Transverse colon (tissue), 4 donors: ENCODE measurements around the gene TRIM65. TPM values are rescaled to one million over a fixed set of nuclear protein-coding genes. Genes with fewer than 3 reads are reported as not detected.
A peak's percentile ranks its signal among the peaks of the same experiment; 100 is the strongest.

Source experiments
- DNase-seq: peaks from one replicate; pipeline ENCODE4 v3.0.0-alpha.2; 2019
- H3K27ac ChIP-seq, 4 donors: fragments of 200-600 bp; sonication (generic); 2 replicates each; pipeline ENCODE4 v1.5.1; 2016 to 2018; ENCODE audit warnings: inconsistent platforms in 4 of 4
- H3K27me3 ChIP-seq: fragments of 200-600 bp; sonication (generic); 2 replicates; pipeline ENCODE4 v1.5.1; 2017; ENCODE audit warnings: inconsistent platforms
- H3K36me3 ChIP-seq, 4 donors: fragments of 200-600 bp; sonication (generic); 2 replicates each; pipeline ENCODE4 v1.5.1; 2017 to 2019; ENCODE audit warnings: inconsistent platforms in 4 of 4
- H3K4me1 ChIP-seq, 4 donors: fragments of 200-600 bp; sonication (generic); 2 replicates each; pipeline ENCODE4 v1.5.1; 2017 to 2020; ENCODE audit warnings: inconsistent platforms in 4 of 4
- H3K4me3 ChIP-seq, 4 donors: fragments of 200-600 bp; sonication (generic); 1 replicate in 1 of 4; 2 replicates in 3 of 4; pipeline versions ENCODE4 v1.5.1 to v1.6.1; 2017 to 2019; ENCODE audit warnings: inconsistent platforms in 4 of 4
- H3K9me3 ChIP-seq, 2 donors: fragments of 200-600 bp; sonication (generic); 2 replicates each; pipeline ENCODE4 v1.5.1; 2017 to 2019; ENCODE audit warnings: inconsistent platforms in 2 of 2
- EP300 ChIP-seq: sonication (generic); formaldehyde crosslinking; IDR thresholded peaks from one replicate; pipeline ENCODE4 v1.6.1; 2017; ENCODE audit warnings: antibody characterized with exemption, low read depth
- POLR2A ChIP-seq: fragments of 450-650 bp; IDR thresholded peaks from one replicate; pipeline ENCODE4 v1.6.1; 2016; ENCODE audit warnings: antibody characterized with exemption, mild to moderate bottlenecking, moderate library complexity
- POLR2AphosphoS5 ChIP-seq, 3 donors: sonication (generic); formaldehyde crosslinking; IDR thresholded peaks; one replicate each; pipeline ENCODE4 v1.6.1; 2016; ENCODE audit warnings: antibody characterized with exemption in 3 of 3
- WGBS, 2 donors: methylation state at CpG; one replicate each; pipeline ENCODE4 v1.1.5; 2018; ENCODE audit warnings: low coverage in 1 of 2; 5-methylcytosine and 5-hydroxymethylcytosine counted together
- in situ Hi-C, 4 donors: fragments of 200-750 bp; cut with MboI; loops; one replicate each; pipeline versions ENCODE4 v1.15.0 to v1.15.1; 2017; ENCODE audit warnings: low sequenced_read_pairs in 3 of 4, low pct_ligation_motif_present in 1 of 4, low pct_unique_long_range_greater_than_20kb in 1 of 4
- intact Hi-C: fragments of 100-400 bp; cut with DNase I; formaldehyde crosslinking; loops from one replicate; pipeline ENCODE4 v1.15.1; 2023; ENCODE audit warnings: low total_unique reads
- total RNA-seq, 4 donors: library from RNA; depleted of rRNA; stranded (reverse); fragments of >200 nt; gene quantifications; one replicate each; pipeline ENCODE4 v1.1.0, GENCODE V29; 2016
- TF ChIP-seq, protein P1 (sequence below), 5 experiments: fragments of 200-600 bp in 3 of 5; fragments of 450-650 bp in 2 of 5; sonication (generic) in 3 of 5; IDR thresholded peaks; 1 replicate in 2 of 5; 2 replicates in 3 of 5; pipeline ENCODE4 v1.5.1; 2016 to 2017; ENCODE audit warnings: antibody characterized with exemption in 5 of 5, inconsistent platforms in 3 of 5, mild to moderate bottlenecking in 2 of 5, moderate library complexity in 1 of 5

TRIM65 gene
- total RNA-seq, result 10 to 100 TPM; 16.8 to 21.7 (median 20.5) TPM

- Histone ChIP-seq H3K27ac (peak within 1 kb of the TSS; percentile 90 to 98 (median 97)), H3K27me3 (no peaks in the 10 kb centered on the region), H3K4me3 (peak within 1 kb of the TSS; percentile 70 to 96 (median 84)), H3K4me1 (peaks cover 21 to 26% (median 24%) of the 10 kb centered on the region in 4 donors), H3K36me3 (peaks cover 0 to 16% (median 2%) of the 10 kb centered on the region in 4 donors), H3K9me3 (no peaks in the 10 kb centered on the region)
- intact Hi-C loops, result no loop called here
- WGBS, 2 donors, result 2% methylated on average over 35 of the region's 102 CpGs; no CpG with 5 or more reads in 1 of the 2 donors
- TF ChIP-seq POLR2AphosphoS5 (IDR thresholded peaks at IDR 0.05) (peak; percentile 71 to 85 (median 80)), POLR2A (peak; percentile 76), EP300 (no peak)
- TF ChIP-seq, protein P1, sequence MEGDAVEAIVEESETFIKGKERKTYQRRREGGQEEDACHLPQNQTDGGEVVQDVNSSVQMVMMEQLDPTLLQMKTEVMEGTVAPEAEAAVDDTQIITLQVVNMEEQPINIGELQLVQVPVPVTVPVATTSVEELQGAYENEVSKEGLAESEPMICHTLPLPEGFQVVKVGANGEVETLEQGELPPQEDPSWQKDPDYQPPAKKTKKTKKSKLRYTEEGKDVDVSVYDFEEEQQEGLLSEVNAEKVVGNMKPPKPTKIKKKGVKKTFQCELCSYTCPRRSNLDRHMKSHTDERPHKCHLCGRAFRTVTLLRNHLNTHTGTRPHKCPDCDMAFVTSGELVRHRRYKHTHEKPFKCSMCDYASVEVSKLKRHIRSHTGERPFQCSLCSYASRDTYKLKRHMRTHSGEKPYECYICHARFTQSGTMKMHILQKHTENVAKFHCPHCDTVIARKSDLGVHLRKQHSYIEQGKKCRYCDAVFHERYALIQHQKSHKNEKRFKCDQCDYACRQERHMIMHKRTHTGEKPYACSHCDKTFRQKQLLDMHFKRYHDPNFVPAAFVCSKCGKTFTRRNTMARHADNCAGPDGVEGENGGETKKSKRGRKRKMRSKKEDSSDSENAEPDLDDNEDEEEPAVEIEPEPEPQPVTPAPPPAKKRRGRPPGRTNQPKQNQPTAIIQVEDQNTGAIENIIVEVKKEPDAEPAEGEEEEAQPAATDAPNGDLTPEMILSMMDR (IDR thresholded peaks at IDR 0.05), result peak in 3 of 5 experiments; percentile 5 to 33 (median 29)
- in situ Hi-C loops, result loop anchor here in 1 of 4 donors (25.0 kb wide), 1 partner anchor 134 kb away; the partner anchor contains the start of gene GALK1
- DNase-seq, result peak; percentile 88
Measured at GRCh38 chr17:75896415-75897159, at the start of gene TRIM65. Gene TRIM65, minus strand, starts transcription at chr17:75896951. Its CDS starts 14 bp downstream, at chr17:75896937.

GRCh38 chr17:75945211-75945610 is 48.5 kb upstream of the TRIM65 start:
- intact Hi-C loops, result no loop called here
- no peak overlapping the region for H3K4me3 ChIP-seq
- TF ChIP-seq, protein P1 (IDR thresholded peaks at IDR 0.05), result no peak
- TF ChIP-seq EP300 (no peak), POLR2AphosphoS5 (IDR thresholded peaks at IDR 0.05) (no peak), POLR2A (no peak)
- no peaks in the 10 kb centered on the region for H3K27me3 ChIP-seq
- peaks cover 0 to 49% (median 20%) of the 10 kb centered on the region in 4 donors for H3K36me3 ChIP-seq
- WGBS, 2 donors, result 79 to 83% methylated on average over 2 of the region's 2 CpGs
- H3K9me3 ChIP-seq, result no peaks in the 10 kb centered on the region
- no peak overlapping the region for H3K27ac ChIP-seq
- H3K4me1 ChIP-seq, result peaks cover 4 to 11% (median 9%) of the 10 kb centered on the region in 4 donors
- in situ Hi-C loops, result no loop called here
- DNase-seq, result no peak

- H3K4me1 ChIP-seq, result peaks cover 5 to 13% (median 11%) of the 10 kb centered on the region in 4 donors
- 92 to 100% methylated on average over 1 of the region's 1 CpG for WGBS, 2 donors
- H3K9me3 ChIP-seq, result no peaks in the 10 kb centered on the region
- no peak for TF ChIP-seq POLR2A
- no peak for TF ChIP-seq POLR2AphosphoS5 (IDR thresholded peaks at IDR 0.05)
- TF ChIP-seq, protein P1 (IDR thresholded peaks at IDR 0.05), result no peak
- TF ChIP-seq EP300, result no peak
- H3K36me3 ChIP-seq, result peaks cover 0 to 32% (median 12%) of the 10 kb centered on the region in 4 donors
- H3K4me3 ChIP-seq, result no peak overlapping the region
- H3K27ac ChIP-seq, result no peak overlapping the region
- DNase-seq, result no peak
- H3K27me3 ChIP-seq, result no peaks in the 10 kb centered on the region
- in situ Hi-C loops (no loop called here), intact Hi-C loops (no loop called here)
Measured at GRCh38 chr17:75943491-75943890, 46.7 kb upstream of the TRIM65 start.

DNA sequence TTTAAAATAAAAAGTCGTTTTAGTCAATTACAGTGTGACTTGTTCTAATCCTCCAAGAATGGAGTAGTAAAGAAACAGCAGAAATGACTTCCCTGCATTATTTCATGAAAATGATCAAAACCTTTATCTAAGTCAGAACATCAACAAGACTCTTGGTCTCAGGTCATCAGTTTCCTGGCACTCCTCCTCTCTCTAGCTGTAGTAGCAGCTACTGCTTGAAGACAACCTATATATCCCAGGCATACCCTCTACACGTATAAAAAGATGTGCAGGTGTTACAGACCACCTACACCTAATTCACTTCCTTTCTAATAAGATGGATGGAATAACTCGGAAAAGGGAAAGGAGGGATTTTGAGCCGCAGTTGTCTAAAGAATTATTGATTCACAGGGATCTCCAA is 45.7 kb upstream of the TRIM65 start:
- Histone ChIP-seq H3K27me3 (no peaks in the 10 kb centered on the region), H3K36me3 (peaks cover 0 to 22% (median 8%) of the 10 kb centered on the region in 4 donors), H3K4me1 (peaks cover 5 to 13% (median 11%) of the 10 kb centered on the region in 4 donors), H3K9me3 (no peaks in the 10 kb centered on the region), H3K4me3 (no peak overlapping the region), H3K27ac (no peak overlapping the region)
- intact Hi-C loops, result no loop called here
- TF ChIP-seq EP300 (no peak), POLR2AphosphoS5 (IDR thresholded peaks at IDR 0.05) (no peak), POLR2A (no peak)
- TF ChIP-seq, protein P1 (IDR thresholded peaks at IDR 0.05), result no peak
- in situ Hi-C loops, result no loop called here
- 92 to 93% methylated on average over 4 of the region's 4 CpGs for WGBS, 2 donors
- no peak for DNase-seq
